HCT116 (cell line): ENCODE measurements around the gene COQ8B. TPM values are rescaled to one million over a fixed set of nuclear protein-coding genes. Genes with fewer than 3 reads are reported as not detected.

ENCODE experiments used
- ATAC-seq: fragments of 200-7000 bp; cut with Tn5 transposase; 2 replicates; pipeline ENCODE4 v1.9.1; 2020; ENCODE audit warnings: mild to moderate bottlenecking, moderate library complexity
- BruUV-seq: library from RNA; stranded (reverse); fragments of 400-500 nt; replicated peaks from 2 replicates; lab custom pipeline; 2021; lab: Mats Ljungman, UMichigan
- CTCF ChIA-PET: fragments of 300-600 bp; sonication (Branson Sonifier 250); formaldehyde crosslinking; loops from one replicate; lab custom pipeline; 2021; ENCODE audit warnings: antibody characterized with exemption; lab: Charles Lee
- POLR2A ChIA-PET: fragments of 300-600, 350-600 bp; sonication (Branson Sonifier 250); formaldehyde crosslinking; loops from one replicate; lab custom pipeline; 2021; ENCODE audit warnings: antibody characterized with exemption; lab: Charles Lee
- RAD21 ChIA-PET, 2 experiments: fragments of 300-600 bp; sonication (Branson Sonifier 250); formaldehyde crosslinking; loops; one replicate each; lab custom pipeline; 2023; ENCODE audit warnings: low total read pairs in 2 of 2; ENCODE audit not compliant: uncharacterized antibody in 2 of 2, unreplicated experiment in 2 of 2, low non-redundant PET in 1 of 2; lab: Charles Lee
- DNase-seq: peaks from one replicate; pipeline ENCODE4 v3.0.0-alpha.2; 2010; ENCODE audit warnings: low read depth, low spot score
- H2AFZ ChIP-seq: fragments of 200-600 bp; shearing (Covaris generic), sonication (generic); 2 replicates; pipeline ENCODE4 v1.6.1; 2017; ENCODE audit warnings: low read depth, mixed run types, mixed read lengths, antibody characterized with exemption, low read length; ENCODE audit not compliant: poor library complexity, severe bottlenecking
- H3K27ac ChIP-seq: 2 replicates; pipeline ENCODE4 v1.5.1; 2012; ENCODE audit warnings: low read depth, low read length
- H3K27me3 ChIP-seq: fragments of 200-600 bp; sonication (generic); 2 replicates; pipeline ENCODE4 v1.6.1; 2016; ENCODE audit warnings: mixed run types, low read length, mixed read lengths; ENCODE audit not compliant: insufficient read depth
- H3K36me3 ChIP-seq, 2 experiments: fragments of 200-500 bp in 1 of 2; fragments of 200-600 bp in 1 of 2; sonication (Bioruptor generic) in 1 of 2; sonication (generic) in 1 of 2; 2 replicates each; pipeline versions ENCODE4 v1.5.1 to v1.6.1; 2014 to 2016; ENCODE audit warnings: low read length in 2 of 2, inconsistent platforms in 1 of 2, mixed read lengths in 1 of 2, mixed run types in 1 of 2; ENCODE audit not compliant: insufficient read depth in 2 of 2, control insufficient read depth in 1 of 2
- H3K4me1 ChIP-seq, 2 experiments: fragments of 200-600 bp in 1 of 2; sonication (generic) in 1 of 2; 2 replicates each; pipeline versions ENCODE4 v1.5.1 to v1.6.1; 2012 to 2017; ENCODE audit warnings: low read length in 2 of 2, inconsistent platforms in 1 of 2, mild to moderate bottlenecking in 1 of 2, mixed read lengths in 1 of 2, mixed run types in 1 of 2, moderate library complexity in 1 of 2; ENCODE audit not compliant: insufficient read depth in 2 of 2, control insufficient read depth in 1 of 2
- H3K4me2 ChIP-seq: fragments of 200-600 bp; sonication (generic); 2 replicates; pipeline ENCODE4 v1.6.1; 2017; ENCODE audit warnings: mixed run types, low read length, mixed read lengths
- H3K4me3 ChIP-seq, 2 experiments: fragments of 200-600 bp in 1 of 2; sonication (generic) in 1 of 2; replicated peaks in 1 of 2; 2 replicates each; pipeline ENCODE4 v1.5.1; 2011 to 2016; ENCODE audit warnings: low read length in 2 of 2, control low read depth in 1 of 2, low read depth in 1 of 2, mild to moderate bottlenecking in 1 of 2, mixed read lengths in 1 of 2, mixed run types in 1 of 2
- H3K79me2 ChIP-seq: fragments of 200-600 bp; sonication (generic); 2 replicates; pipeline ENCODE4 v1.6.1; 2017; ENCODE audit warnings: mild to moderate bottlenecking, mixed run types, low read length, moderate library complexity, mixed read lengths; ENCODE audit not compliant: insufficient read depth
- H3K9ac ChIP-seq: fragments of 200-600 bp; sonication (generic); 2 replicates; pipeline ENCODE4 v1.6.1; 2016; ENCODE audit warnings: low read length, mixed read lengths
- H3K9me2 ChIP-seq: fragments of 200-600 bp; sonication (generic), shearing (Covaris generic); 2 replicates; pipeline ENCODE4 v1.6.1; 2017; ENCODE audit warnings: mixed run types, mild to moderate bottlenecking, moderate library complexity; ENCODE audit not compliant: insufficient read depth
- H3K9me3 ChIP-seq, 2 experiments: fragments of 200-500 bp in 1 of 2; fragments of 200-600 bp in 1 of 2; sonication (Bioruptor generic) in 1 of 2; sonication (generic) in 1 of 2; 2 replicates each; pipeline ENCODE4 v1.6.1; 2014 to 2017; ENCODE audit warnings: low read length in 2 of 2, mixed read lengths in 2 of 2, inconsistent platforms in 1 of 2, low read depth in 1 of 2, mild to moderate bottlenecking in 1 of 2, mixed run types in 1 of 2, moderate library complexity in 1 of 2; ENCODE audit not compliant: control insufficient read depth in 1 of 2, insufficient read depth in 1 of 2
- H4K20me1 ChIP-seq: fragments of 200-600 bp; sonication (generic), shearing (Covaris generic); 2 replicates; pipeline ENCODE4 v1.6.1; 2017; ENCODE audit warnings: mixed run types, mild to moderate bottlenecking, moderate library complexity; ENCODE audit not compliant: insufficient read depth
- CBX3 ChIP-seq: IDR thresholded peaks from 2 replicates; pipeline ENCODE4 v1.6.1; 2012; ENCODE audit warnings: low read depth
- FOSL1 ChIP-seq: IDR thresholded peaks from 2 replicates; pipeline ENCODE4 v1.6.1; 2012; ENCODE audit warnings: low read depth
- POLR2A ChIP-seq: IDR thresholded peaks from 2 replicates; pipeline ENCODE4 v1.7.0; 2011; ENCODE audit warnings: borderline replicate concordance; ENCODE audit not compliant: insufficient read depth, insufficient read length; ENCODE audit errors: extremely low read depth
- RAD21 ChIP-seq: IDR thresholded peaks from 2 replicates; pipeline ENCODE4 v1.6.1; 2012; ENCODE audit warnings: low read depth, mild to moderate bottlenecking
- SP1 ChIP-seq: IDR thresholded peaks from 2 replicates; pipeline ENCODE4 v1.6.1; 2012; ENCODE audit warnings: low read depth
- SRF ChIP-seq: IDR thresholded peaks from 2 replicates; pipeline ENCODE4 v1.6.1; 2012; ENCODE audit warnings: low read depth
- ZFX ChIP-seq: fragments of 450-650 bp; IDR thresholded peaks from 2 replicates; pipeline ENCODE4 v1.6.1; 2017
- intact Hi-C: fragments of 100-400 bp; cut with micrococcal nuclease; formaldehyde crosslinking; loops from 2 replicates; pipeline ENCODE4 v1.10.0; 2022
- total RNA-seq: library from RNA; stranded (reverse); gene quantifications from one replicate; pipeline ENCODE4 v1.2.1, GENCODE V29; 2021; ENCODE audit not compliant: unreplicated experiment
- TF ChIP-seq, protein P1 (sequence below): IDR thresholded peaks from 2 replicates; pipeline ENCODE4 v1.6.1; 2012
- TF ChIP-seq, protein P2 (sequence below): IDR thresholded peaks from 2 replicates; pipeline ENCODE4 v1.6.1; 2011; ENCODE audit warnings: mild to moderate bottlenecking, low read length, moderate library complexity; ENCODE audit not compliant: insufficient replicate concordance; ENCODE audit errors: extremely low read depth

The COQ8B gene
- total RNA-seq, 1 experiment from 2014 or later = 47.1 TPM

DNA sequence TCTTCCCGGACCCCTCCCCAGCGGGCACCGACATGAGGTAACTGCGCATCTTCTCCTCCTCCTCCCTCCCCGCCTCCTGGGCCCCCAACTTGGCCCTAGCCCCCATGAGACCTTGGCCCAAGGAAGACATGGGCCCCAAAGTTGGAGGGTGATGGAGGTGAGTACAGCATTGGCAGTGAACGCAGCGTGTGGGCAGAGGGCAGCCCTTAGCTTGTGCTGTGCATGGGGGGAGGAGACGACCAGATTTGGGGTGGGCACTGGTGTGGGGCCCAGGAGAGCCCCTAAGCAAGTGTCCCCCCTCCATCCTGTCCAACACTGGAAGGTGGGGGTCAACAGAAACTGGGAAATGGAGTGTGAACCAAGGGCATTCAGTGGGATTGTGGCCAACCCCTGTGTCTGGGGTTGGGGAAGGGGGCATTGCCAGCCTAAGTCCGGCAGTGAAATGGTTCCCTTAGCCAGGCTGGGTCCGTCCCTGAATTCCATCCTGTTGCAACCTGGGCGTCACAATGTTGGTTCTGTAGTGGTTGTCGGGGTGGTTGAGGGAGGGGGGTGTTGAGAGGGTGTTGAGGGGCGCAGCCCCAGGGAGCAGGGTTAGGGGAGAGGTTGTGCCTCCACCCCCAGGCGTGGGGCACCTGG is 49.8 kb downstream of the COQ8B start:
- no peak for ATAC-seq
- H3K4me1 ChIP-seq = peaks cover 30 to 54% of the 10 kb centered on the region in 2 experiments
- TF ChIP-seq FOSL1 = no peak
- no peak for TF ChIP-seq POLR2A
- TF ChIP-seq, protein P1, sequence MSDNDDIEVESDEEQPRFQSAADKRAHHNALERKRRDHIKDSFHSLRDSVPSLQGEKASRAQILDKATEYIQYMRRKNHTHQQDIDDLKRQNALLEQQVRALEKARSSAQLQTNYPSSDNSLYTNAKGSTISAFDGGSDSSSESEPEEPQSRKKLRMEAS = no peak
- TF ChIP-seq RAD21 = no peak
- TF ChIP-seq SP1 = no peak
- TF ChIP-seq SRF = no peak
- no peak for TF ChIP-seq CBX3
- no peak for TF ChIP-seq ZFX
- TF ChIP-seq, protein P2, sequence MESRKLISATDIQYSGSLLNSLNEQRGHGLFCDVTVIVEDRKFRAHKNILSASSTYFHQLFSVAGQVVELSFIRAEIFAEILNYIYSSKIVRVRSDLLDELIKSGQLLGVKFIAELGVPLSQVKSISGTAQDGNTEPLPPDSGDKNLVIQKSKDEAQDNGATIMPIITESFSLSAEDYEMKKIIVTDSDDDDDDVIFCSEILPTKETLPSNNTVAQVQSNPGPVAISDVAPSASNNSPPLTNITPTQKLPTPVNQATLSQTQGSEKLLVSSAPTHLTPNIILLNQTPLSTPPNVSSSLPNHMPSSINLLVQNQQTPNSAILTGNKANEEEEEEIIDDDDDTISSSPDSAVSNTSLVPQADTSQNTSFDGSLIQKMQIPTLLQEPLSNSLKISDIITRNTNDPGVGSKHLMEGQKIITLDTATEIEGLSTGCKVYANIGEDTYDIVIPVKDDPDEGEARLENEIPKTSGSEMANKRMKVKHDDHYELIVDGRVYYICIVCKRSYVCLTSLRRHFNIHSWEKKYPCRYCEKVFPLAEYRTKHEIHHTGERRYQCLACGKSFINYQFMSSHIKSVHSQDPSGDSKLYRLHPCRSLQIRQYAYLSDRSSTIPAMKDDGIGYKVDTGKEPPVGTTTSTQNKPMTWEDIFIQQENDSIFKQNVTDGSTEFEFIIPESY = no peak
- TF ChIP-seq, all 23 proteins: peak for 0
- Histone ChIP-seq H4K20me1 (no peaks in the 10 kb centered on the region), H3K9ac (peak overlapping the region; percentile 57), H3K27ac (peak overlapping the region; percentile 71; the same call in 1 of the 2 replicates), H2AFZ (no peak overlapping the region), H3K79me2 (no peaks in the 10 kb centered on the region), H3K36me3 (peaks cover 25 to 44% of the 10 kb centered on the region in 2 experiments; a peak in 3 of 4 replicates), H3K9me3 (peaks cover 0 to 12% of the 10 kb centered on the region in 2 experiments; a peak in 1 of 4 replicates), H3K27me3 (no peaks in the 10 kb centered on the region), H3K4me3 (peak overlapping the region; percentile 7 to 42; a peak in 1 of 4 replicates), H3K4me2 (peak overlapping the region; percentile 76), H3K9me2 (no peaks in the 10 kb centered on the region)
- CTCF ChIA-PET = no interaction called here
- POLR2A ChIA-PET = no interaction called here
- no TSS peak for BruUV-seq
- intact Hi-C loops = loop anchor here (1.0 to 10.0 kb wide), 2 partner anchors 48 to 908 kb away; partner anchors contain the start of gene CEACAM21
- DNase-seq = no peak
- RAD21 ChIA-PET = no interaction called here
